DMS79 treated with DMSO at 0.1 percent for 48 hours (cell line): ENCODE measurements around the gene VPS11.
"Not testable (repeated sequence)": the region's sequence is repeated elsewhere in the genome, so short reads cannot be mapped to it uniquely, and the experiment has no call there.

ENCODE experiments used
- DNase-seq: peaks from one replicate; lab custom pipeline; 2025; lab: John Stamatoyannopoulos, UW

The VPS11 gene

DNA sequence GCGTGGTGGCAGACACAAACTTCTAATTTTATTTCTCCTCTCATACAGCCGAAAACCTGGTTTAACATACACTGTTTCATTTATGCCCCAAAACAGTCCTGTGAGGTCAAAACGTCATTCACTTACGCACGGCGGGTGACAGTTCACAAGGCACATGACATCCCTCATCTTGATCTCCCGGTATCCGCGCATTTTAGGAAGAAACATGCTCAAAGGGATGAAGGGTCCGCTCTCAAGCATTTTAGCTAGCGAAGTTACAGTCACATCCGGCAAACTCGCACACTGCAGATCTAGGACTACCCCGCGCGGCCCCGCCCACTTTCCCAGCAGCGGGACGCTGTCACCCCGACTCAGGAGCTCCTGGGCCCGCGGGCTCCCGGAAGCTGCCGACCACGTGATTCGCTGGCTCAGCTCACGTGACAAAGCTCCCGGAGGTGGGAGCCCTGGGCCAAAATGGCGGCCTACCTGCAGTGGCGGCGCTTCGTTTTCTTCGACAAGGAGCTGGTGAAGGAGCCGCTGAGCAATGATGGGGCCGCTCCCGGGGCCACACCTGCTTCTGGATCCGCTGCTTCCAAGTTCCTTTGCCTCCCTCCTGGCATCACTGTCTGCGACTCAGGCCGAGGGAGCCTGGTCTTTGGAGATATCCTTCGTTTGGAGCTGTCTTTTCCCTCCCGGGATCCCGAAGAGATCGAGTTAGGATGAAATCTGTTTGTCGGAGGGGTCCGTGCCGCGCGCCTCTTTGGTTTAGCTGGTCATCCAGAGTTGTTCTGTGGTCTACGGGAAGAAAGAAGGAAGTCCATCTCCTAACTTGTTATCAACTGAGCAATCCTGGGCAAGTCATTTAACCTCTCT is at the start of gene VPS11:
Gene VPS11, plus strand, starts transcription at position 448 of the 852 bp plus-strand sequence. Its CDS starts 6 bp downstream, at position 454.
- DNase-seq = peak; percentile 95

DNA sequence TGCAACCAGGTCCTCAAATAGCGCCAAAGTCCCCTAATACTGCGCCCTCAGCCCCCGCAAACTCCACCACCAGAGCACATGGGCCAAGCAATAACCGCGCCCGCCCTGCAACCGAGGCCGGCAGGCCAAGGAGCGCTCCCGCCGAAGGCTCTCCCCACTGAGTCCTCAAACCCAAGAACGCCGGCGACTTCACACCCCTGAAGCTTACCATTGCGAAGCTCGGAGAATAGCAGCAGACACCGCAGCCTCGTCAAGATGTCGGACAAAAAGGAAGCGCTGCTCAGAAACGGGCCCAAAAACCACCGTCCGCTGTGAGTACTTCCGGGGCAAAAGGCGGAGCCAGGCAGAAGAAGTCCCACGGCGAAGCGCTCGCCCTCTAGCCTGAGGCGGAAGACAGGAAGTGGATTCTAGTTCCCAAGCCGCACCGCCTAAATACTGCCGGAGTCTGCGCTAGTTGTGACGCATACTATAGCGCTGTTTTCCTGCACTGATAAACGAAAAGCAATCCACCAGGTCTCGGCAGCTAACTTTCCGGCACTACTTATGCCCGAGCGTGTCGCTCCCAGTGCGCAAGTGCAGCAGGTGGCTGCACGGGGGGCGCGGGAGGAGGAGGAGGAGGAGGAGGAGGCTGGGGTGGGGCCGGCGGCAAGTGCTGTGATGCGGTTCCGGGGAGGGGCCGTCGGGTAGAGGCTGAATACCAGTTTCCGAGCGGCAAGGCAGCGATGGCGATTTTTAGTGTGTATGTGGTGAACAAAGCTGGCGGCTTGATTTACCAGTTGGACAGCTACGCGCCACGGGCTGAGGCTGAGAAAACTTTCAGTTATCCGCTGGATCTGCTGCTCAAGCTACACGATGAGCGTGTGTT is 49.3 kb upstream of the VPS11 start, which contains the start of the genes RPS25 and TRAPPC4:
Gene RPS25, minus strand, starts transcription at position 270 of the 865 bp plus-strand sequence. Its CDS starts 59 bp downstream, at position 211.
Gene TRAPPC4, plus strand, starts transcription at position 693 of the 865 bp plus-strand sequence. Its CDS starts 30 bp downstream, at position 723.
- peak; percentile 98 for DNase-seq

DNA sequence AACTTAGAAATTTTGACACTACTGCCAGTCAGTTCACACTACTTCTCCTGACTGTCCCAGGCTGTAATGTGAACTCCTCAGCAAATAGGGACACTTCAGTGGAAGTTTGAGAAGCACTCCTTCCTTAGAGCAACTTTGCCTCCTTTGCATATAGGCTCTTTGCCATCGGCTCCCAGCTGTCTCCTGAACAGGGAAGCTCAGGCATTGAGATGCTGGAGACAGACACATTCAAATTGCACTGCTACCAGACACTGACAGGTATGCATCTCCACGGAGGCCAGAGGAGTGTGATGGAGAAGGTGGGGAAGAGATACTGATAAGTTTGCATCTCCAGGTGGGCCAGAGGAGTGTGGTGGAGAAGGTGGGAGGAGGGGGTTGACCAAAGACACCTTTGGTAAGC is 47.6 kb upstream of the VPS11 start:
- DNase-seq = no peak

- no peak for DNase-seq
These were observed 46.0 kb upstream of the VPS11 start for GRCh38 chr11:119021631-119022030.

- no peak for DNase-seq
These were observed 43.9 kb upstream of the VPS11 start for GRCh38 chr11:119023741-119024140.

- DNase-seq = no peak
These were observed 43.1 kb upstream of the VPS11 start for GRCh38 chr11:119024430-119025098.

DNA sequence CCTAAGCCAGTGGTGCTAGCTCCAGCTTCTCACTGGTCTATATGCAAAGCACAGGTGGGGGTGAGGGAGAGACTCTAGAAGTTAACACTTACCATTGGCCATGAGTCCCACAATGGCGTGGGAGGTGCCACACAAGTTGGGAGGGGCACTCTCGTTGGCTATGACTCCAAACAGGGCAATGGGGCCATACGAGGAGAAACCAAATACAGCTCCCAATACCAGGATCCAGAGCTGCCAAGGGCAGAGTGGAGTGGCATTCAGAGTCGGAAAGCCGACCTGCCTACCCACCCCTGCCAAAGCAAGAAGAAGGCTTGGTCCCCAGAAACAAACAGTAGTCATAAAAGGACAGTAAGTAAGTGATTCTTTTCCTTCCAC is 42.5 kb upstream of the VPS11 start:
- no peak for DNase-seq

- DNase-seq = no peak
These were observed 42.1 kb upstream of the VPS11 start for GRCh38 chr11:119025541-119025940.

- no peak for DNase-seq
These were observed 41.4 kb upstream of the VPS11 start for GRCh38 chr11:119025978-119026766.

DNA sequence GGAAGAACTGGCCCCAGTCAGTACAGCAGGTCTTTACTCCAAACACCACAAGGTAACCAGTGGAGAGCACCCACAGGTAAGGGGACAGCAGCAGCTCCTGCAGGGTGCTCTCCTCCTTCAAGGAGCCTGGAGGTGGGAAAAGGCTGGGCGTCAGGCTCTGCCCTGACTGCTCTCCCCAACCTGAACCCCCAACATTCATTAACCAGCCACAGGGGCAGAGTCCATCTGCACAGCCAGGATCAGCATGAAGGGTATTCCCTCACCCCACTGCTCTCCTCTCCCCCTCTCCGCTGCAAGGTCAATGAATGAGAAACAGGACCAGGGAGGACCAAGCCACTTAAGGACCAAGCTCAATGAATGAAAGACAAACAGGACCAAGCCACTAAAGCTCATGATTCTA is 40.6 kb upstream of the VPS11 start:
- no peak for DNase-seq

- DNase-seq = no peak
These were observed 39.9 kb upstream of the VPS11 start for GRCh38 chr11:119027561-119028345.

DNA sequence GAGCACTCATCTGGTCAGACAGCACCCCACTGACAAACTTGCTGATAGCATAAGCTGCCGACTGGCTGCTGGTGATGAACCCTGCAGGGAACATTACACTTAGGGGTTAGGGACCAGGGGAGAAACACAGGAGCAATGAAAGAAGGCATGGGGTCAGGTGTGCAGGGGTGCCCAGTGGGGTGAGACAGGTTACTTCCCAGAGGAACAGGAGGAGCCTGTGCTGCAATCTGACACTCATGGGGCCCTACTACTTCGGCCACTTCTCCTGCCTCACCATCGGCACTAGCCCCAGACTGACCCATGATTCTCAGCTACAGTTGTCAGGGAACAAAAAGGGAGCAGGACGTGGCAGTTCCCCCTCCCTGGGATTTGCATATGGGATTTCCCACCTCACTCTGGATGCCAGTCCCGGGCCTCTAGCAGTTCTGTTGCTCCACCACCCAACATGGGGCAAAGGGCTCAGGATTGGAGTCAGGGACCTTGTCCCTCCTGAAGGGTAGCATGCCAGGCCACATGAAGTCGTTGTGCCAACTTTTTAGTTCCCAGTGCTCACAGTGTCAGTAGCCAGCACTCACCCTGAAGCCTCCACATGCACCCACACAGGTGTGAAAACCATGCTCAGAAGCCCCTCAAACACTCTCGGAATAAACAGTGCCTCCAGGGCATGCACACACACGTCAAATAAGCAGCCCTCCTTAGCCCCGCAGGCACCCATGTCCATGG is 39.1 kb upstream of the VPS11 start:
- no peak for DNase-seq

DNA sequence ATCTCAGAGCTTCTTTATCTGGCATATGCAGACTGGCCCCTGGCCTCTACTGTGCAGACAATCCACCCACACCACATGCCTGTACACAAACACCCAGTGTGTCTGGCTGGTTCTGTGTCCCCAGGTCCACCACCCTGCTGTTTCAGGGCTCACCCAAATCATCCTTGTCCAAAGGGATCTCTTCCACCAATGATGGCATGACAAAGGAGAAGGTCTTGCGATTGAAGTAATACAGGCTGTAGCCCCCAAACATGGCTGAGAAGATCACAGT is 38.6 kb upstream of the VPS11 start:
- no peak for DNase-seq

GRCh38 chr11:119029340-119030028 is 38.1 kb upstream of the VPS11 start:
- peak; percentile 28 for DNase-seq

GRCh38 chr11:119030029-119030328 is 37.6 kb upstream of the VPS11 start:
- no peak for DNase-seq

DNA sequence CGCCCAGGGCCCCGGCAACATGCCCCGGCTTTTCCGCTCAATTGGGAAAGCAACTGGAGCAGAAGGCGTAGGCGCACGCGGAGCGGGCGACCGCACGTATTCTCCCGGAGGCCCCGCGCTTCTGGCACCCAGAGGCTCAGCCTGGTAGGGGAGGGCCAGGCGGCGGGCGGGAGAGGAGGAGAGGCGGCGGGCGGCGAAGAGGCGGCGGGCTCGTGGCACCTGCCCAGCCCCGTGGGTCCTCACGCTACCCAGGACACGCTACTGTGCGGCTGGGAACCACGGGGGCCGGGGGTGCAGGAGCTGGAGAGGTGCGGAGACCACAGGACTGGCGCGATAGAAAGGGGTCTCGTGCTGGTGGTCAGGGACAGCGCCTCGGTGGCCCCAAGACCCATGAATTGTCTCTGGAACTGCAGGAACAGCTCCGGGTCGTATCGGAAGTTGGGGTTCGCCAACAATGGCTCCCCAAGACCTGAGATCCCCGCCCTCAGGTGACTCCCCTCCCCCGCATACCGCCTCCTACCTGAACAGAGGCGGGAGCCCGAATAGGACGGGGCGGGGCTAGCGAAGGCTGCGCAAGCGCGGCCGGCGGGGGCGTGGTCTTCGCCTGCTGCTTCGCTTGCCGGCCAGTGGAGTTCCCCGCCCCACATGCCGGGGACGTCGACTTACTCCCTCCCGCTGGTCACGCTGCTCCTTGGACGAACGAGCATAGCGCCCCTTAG is 37.1 kb upstream of the VPS11 start, which contains the start of gene SLC37A4:
Gene SLC37A4, minus strand, starts transcription at position 549 of the 719 bp plus-strand sequence.
- peak; percentile 98 for DNase-seq

- no peak for DNase-seq
These were observed 35.7 kb upstream of the VPS11 start for GRCh38 chr11:119031912-119032280.

- not testable (repeated sequence) for DNase-seq
These were observed 34.2 kb upstream of the VPS11 start for GRCh38 chr11:119033421-119033820.

DNA sequence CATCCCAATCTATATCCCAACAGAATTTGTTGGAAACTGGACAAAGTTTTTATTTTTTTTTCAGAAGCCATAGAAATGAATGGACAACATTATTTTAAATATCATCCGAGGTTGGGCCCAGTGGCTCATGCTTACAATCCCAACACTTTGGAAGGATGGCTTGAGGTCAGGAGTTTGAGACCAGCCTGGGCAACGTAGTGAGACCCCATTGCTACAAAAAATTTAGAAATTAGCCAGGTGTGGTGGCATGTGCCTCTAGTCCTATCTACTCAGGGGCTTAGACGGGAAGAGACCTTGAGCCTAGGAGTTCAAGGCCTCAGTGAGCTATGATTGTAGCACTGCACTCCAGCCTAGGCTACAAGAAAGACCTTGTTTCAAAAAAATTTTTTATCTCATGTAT is 32.8 kb upstream of the VPS11 start:
- no peak for DNase-seq
